Dedifferentiated amniotic fluid mesenchymal stem cell (primary cell): ENCODE data around the gene DNAJC13.
"Not testable (repeated sequence)": the region's sequence is repeated elsewhere in the genome, so short reads cannot be mapped to it uniquely, and the experiment has no call there.

Experiments used
- DNase-seq: peaks from one replicate; pipeline ENCODE4 v3.0.0-alpha.2; 2016; ENCODE audit errors: extremely low spot score

DNAJC13 gene, protein sequence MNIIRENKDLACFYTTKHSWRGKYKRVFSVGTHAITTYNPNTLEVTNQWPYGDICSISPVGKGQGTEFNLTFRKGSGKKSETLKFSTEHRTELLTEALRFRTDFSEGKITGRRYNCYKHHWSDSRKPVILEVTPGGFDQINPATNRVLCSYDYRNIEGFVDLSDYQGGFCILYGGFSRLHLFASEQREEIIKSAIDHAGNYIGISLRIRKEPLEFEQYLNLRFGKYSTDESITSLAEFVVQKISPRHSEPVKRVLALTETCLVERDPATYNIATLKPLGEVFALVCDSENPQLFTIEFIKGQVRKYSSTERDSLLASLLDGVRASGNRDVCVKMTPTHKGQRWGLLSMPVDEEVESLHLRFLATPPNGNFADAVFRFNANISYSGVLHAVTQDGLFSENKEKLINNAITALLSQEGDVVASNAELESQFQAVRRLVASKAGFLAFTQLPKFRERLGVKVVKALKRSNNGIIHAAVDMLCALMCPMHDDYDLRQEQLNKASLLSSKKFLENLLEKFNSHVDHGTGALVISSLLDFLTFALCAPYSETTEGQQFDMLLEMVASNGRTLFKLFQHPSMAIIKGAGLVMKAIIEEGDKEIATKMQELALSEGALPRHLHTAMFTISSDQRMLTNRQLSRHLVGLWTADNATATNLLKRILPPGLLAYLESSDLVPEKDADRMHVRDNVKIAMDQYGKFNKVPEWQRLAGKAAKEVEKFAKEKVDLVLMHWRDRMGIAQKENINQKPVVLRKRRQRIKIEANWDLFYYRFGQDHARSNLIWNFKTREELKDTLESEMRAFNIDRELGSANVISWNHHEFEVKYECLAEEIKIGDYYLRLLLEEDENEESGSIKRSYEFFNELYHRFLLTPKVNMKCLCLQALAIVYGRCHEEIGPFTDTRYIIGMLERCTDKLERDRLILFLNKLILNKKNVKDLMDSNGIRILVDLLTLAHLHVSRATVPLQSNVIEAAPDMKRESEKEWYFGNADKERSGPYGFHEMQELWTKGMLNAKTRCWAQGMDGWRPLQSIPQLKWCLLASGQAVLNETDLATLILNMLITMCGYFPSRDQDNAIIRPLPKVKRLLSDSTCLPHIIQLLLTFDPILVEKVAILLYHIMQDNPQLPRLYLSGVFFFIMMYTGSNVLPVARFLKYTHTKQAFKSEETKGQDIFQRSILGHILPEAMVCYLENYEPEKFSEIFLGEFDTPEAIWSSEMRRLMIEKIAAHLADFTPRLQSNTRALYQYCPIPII (N-terminal part only)

DNA sequence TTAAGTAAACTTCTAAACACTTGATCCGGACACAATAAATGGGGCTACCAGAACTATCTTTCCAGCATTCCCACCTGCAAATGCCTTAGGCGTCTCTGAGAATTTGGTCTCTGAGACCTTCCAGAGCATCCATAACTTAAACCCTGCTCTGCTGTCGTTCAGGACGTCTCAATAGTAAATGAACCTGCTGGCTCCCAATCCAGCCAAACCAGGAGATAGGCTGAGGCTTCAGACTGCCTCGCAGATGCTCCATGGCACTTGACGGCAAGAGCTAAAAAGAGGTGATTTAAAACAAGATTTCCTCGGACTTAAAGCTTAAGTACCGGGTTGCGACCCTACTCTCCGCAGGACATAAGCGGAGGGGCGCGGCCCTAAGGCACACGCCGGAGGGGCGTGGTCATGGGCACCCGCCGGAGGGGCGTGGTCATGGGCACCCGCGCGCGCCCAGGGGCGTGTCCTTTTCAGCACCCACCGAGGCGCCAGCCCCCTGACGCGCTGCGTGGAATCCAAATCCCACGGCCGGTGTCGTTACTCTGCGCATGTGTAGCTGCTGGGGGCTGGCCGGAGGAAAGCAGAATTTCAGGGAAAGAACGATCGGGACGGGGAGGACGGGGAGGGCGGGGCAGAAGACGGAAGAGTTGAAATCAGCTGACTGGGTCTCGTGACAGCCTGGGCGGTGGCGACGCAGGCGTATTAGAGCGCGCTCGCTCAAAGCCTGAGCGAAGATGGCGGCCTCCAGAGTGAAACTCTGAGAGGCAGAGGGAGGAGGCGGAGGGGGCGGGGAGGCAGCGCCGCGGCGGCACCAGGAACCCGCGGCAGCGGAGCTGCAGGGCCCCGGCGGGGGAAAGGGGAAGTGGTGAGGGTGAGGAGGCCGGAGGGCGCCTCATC lies at the start of gene DNAJC13:
Gene DNAJC13, plus strand, starts transcription at position 696 of the 888 bp plus-strand sequence. CDS start 17,049 bp downstream, outside the sequence.
- DNase-seq: peak; percentile 94

DNA sequence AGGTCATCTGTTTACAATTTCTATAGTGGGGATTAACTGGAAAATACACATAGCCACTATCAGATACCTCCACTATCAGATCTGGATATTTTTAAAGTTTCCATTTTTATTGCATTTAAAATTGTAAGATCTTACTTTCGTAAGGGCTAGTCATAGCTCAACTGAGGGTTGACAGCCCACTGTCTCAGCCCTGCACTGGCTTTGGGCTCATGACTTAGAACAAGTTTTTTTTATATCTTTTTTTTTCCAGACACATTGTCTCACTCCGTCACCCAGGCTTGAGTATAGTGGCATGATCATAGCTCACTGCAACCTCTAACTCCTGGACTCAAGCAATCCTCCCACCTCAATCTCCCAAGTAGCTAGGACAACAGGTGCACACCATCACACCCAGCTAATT lies 48.8 kb upstream of the DNAJC13 start:
- DNase-seq: no peak

DNA sequence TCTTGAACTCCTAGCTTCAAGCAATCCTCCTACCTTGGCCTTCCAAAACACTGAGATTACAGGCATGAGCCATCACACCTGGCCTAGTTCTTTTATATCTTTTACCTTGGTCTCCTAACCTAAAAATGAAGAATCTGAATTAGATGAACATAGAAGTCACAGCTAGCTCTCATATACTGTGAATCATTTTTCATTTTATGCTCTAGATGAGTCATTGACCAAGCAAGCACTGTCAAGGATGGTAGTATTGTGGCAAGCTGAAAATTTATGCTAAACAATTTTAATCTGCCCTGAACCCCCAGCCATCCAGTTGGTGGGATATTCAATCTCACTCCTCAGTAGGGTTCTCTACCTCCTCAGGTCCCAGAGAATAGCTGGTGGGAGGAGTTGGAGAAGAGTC lies 48.3 kb upstream of the DNAJC13 start:
- no peak for DNase-seq

DNA sequence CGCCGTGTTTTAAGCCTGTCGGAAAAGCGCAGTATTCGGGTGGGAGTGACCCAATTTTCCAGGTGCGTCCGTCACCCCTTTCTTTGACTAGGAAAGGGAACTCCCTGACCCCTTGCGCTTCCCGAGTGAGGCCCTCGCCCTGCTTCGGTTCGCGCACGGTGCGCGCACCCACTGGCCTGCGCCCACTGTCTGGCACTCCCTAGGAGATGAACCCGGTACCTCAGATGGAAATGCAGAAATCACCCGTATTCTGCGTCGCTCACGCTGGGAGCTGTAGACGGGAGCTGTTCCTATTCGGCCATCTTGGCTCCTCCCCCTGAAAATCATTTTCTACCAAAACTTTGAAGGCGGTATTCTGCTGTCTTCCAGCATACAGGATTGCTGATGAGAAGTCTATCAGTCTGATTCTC lies 40.4 kb upstream of the DNAJC13 start:
- DNase-seq: not testable (repeated sequence)

DNA sequence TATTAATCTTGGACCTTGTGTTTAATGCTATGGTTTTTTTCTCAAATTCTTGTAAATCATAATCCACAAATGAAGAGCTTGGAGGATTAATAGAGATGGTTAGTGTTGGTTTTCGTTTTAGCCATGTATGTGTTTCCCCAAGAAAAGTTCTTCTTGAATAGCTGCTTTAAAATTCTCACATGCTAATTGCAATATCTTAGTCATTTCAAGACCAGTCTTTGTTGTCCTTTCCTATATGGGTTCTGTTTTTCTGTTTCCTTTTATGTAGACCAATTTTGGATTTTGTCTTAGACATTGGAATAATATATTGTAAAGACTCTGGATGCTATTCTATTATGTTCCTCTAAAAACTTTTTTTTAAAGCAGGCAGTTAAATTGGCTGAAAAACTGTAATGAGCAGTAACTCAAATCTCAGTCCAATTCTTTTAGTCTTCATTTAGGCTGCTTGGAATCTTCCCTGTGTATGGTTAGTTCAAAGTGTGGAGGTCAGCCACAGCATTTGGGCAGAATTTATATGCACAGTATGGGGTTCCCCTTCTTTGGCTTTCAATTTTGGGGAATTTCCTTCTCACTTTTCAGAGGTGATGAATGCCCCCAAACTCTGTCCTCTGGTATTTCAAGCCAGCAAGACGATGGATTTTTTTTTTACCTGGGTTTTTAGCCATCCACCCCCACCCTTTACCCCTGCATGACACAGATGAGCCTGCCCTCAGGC lies 39.1 kb upstream of the DNAJC13 start:
- no peak for DNase-seq

DNA sequence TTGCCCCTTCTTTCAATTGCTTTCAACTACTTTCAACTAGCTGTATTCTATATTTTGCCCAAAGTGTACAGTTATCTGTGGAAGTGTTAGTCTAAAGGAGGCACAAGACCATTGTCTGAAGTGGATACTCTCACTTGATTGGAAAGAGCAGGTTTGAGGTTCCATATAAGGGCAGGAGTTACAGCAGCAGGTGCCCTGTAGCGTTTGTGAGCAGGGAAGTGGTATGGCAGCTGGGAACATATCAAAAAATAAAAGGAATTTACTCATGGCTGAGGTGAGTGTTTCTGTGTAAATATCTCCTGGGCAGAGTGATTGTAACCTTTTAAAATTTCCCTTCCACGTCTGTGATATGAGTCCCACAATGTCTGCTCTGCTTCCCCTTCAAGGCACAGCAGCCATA lies 38.5 kb upstream of the DNAJC13 start:
- no peak for DNase-seq

DNA sequence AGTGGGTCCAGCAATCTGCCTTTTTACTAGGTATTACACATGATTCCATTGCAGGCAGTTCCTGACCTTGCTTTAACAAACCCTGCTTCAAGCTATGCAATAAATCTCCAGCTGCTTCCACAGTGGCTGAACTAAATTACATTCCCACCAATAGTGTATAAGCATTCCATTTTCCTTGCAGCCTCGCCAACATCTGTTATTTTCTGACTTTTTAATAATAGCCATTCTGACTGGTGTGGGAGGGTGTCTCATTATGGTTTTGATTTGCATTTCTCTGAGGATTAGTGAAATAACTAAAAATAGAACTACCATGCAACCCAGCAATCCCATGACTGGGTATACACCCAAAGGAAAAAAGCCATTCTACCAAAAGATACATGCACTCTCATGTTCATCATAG lies 36.4 kb upstream of the DNAJC13 start:
- no peak for DNase-seq

DNA sequence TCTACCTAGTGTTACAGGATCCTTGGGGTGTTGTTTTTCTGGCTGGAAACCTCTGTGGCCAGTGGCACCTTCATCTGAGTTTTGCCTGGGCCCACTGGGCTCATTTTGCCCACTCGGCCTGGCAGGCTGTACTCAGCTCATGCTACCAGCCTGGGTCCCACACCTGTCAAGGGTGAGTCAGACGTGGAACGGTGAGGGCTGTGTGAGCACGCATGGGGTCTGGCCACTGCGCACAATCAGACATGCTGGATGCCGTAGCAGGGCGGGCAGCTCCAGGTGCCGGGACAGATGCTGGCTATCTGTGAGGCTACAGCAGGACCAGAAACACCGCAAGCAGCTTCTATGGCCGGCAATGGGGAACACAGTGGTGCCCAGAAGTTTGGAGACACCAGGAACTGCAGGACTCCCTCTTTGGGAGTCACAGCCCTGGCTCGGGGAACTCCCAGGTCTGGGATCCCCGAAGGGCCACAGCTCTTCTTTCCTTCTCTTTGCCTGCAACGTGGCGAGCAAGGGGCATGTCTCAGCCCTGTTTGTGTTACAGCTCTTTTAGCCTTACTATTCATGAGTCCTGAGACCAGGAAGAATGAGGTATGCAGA lies 35.9 kb upstream of the DNAJC13 start:
- DNase-seq: no peak

DNA sequence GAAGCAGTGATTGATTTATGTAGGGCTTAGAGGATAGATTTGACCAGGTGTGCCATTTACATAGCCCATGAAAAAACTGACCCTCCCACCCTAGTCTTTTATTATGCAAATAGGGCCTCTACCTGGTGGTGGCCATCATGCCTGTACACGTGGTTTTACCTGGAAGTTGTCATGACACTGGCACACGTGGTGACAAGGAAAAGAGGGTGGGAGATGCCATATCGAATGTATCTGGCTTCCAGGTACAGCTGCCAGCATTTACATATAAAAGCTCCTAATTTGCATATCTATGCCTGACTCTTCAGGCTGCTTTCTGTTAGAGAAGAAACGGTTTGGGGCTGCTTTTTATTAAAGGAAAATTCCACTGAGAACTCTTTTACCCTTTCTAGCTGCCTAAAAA lies 35.0 kb upstream of the DNAJC13 start:
- no peak for DNase-seq

DNA sequence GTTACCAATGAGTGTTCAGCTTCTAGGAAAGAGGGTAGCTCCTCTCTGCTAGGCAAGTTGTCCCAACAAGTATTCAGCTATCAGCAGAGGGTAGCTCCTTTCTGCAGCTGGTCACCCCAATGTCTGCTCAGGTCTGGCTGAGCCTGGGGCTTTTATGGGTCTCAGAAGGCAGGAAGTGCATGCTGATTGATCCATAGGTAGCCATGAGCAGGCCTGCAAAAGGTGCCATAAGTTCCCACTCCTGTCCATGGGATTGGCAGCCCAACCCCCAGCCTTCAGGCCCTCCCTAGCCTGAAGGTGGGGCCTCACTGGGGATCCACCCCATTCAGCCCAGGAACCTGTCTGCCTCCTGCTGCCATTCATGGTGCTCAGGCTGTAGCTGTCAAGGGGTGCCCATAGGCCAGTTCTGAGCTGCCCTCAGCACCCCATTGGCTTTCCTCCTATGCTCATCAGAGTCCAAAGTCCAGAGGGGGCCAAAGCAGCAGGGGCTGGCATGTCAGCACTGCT lies 34.6 kb upstream of the DNAJC13 start:
- DNase-seq: no peak

DNA sequence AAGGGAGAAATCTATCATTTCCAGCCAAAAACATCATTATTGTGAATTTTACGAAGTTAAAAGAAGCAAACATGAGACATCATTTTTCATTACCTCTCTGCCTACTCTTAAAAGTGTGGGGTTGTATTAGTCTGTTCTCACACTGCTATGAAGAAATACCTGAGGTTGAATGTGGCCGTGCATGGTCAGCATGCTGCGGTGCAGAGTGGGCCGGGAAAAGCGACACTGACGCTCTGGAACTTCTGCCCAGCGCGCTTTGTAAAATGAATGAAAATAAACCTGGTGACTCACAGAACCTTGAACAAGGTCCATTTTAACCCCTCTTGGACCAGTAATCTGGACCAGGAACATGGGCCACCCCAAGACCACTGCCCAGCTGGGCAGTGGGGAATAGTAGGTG lies 31.0 kb upstream of the DNAJC13 start:
- no peak for DNase-seq

DNA sequence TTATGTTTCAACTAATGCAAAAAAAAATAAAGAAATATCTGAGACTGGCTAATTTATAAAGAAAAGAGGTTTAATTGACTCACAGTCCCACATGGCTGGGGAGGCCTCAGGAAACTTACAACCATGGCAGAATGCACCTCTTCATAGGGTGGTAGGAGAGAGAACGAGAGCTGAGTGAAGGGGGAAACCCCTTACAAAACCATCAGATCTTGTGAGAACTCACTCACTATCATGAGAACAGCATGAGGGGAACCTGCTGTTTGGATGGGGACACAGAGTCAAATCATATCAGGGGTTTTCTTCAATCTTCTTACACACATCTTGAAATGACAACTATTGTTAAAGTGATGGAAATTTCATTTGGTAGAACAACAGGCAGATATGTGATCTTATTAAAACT lies 24.6 kb upstream of the DNAJC13 start:
- DNase-seq: not testable (repeated sequence)

DNA sequence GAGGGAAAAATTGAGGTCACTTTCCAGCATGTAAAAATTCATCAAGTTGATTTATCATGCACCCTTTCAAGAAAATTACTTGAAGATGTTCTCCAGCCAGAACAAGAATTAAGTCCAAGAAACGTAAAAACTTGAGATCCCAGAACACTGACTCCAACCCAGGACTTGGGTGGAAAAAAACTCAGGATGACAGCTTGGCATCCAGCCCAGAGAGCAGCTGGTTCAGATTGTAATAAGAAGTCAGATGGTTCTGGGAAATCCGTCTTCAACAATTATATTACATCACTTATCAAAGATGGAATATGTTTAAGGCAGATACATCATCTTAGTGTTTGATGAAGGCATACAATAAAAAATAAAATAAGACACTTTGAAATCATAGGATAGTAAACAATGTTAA lies 23.0 kb upstream of the DNAJC13 start:
- DNase-seq: peak; percentile 50

DNA sequence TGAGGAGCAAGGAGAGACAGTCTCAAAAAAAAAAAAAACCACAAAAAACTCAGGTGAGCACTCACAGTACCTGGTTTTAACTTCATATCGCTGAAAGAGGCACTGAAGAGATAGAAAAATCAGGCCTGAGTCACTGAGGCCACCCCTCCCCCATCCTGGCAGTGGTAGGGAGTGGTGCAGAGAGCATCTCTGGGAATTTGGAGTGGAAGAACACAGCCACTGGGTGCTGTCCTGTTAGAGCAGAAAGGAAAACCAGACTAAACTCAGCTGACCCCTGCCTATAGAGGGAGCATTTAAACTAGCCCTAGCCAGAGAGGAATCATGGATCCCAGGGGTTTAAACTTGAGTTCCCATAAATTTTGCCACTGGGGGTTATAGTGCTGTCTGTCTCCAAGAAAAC lies 22.2 kb upstream of the DNAJC13 start:
- no peak for DNase-seq

DNA sequence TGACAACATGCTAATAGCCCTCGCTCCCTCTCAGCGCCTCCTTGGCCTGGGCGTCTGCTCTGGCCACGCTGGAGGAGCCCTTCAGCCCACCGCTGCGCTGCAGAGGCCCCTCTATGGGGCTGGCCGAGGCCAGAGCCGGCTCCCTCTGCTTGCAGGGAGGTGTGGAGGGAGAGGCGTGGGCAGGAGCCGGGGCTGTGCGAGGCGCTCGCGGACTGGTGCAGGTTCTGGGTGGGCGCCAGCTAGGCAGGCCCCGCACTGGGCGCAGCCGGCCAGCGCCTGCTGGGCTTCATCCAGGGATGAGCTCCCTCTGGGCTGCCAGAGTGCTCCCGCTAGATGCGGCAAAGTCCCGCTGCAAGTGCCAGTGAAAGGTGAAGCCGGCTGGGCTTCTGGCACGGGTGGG lies 21.0 kb upstream of the DNAJC13 start:
- no peak for DNase-seq

DNA sequence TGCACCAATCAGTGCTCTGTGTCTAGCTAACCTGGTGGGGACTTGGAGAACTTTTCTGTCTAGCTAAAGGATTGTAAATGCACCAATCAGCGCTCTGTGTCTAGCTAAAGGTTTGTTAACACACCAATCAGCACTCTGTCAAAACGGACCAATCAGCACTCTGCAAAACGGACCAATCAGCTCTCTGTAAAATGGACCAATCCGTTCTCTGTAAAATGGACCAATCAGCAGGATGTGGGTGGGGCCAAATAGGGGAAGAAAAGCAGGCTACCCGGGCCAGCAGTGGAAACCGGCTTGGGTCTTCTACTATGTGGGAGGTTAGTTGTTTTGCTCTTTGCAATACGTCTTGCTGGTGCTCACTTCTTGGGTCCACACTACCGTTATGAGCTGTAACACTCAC lies 20.5 kb upstream of the DNAJC13 start:
- not testable (repeated sequence) for DNase-seq

DNA sequence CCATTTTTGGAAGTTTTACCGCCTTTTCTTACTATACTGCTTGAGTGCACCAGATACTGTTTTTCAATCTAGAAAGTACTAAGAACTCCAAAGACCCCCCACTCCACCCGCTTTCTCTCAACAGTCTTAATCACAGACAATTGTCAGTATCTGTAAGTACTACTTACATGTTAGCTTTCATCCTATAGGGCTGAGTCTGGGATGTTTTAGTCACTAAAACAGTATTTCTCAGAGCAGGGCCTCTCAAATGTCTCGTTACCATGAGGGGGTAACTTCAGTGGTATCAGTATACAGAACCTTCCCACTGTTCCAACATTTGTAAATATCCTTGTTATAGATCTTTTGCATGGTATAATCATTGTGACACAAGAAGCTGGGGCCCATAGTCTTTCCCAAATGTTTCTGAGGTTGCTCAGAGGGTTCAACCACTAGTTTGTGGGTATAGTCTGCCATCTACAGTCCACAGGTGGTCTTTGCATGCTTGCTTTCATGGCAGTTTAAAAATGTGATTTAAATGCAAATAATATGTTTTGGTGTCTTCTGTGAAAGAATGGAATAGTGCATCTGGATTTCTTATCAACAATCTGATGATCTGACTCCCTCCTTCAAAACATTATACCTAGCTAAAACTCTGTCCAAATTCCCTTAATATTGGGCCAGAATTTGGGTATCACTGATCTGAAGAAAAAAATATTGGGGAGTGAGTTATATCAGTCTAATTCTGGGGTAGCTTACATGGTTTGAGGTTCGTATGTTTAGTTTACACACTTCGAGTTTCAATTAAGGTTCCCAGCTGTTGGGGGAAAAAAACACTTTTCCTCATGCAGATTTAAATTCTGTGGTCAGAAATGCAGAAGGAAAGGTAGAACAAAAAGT lies 18.0 kb upstream of the DNAJC13 start:
- DNase-seq: peak; percentile 79

DNA sequence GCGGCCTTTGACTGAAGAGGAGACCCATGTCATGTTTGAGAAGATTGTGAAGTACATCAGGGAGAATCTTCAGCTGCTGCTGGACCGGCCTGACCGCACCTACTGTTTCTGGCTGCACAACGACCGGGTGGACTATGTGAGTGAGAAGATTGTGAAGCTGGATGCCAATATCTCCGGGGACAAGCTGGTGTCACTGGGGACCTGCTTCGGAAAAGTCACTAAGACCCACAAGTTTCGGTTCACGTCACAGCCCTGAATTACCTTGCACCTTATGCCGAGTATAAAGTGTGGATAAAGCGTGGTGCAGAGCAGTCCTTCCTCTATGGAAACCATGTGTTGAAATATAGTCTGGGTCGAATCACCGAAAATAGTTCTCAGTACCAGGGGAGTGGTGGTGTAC lies 16.0 kb upstream of the DNAJC13 start:
- no peak for DNase-seq

DNA sequence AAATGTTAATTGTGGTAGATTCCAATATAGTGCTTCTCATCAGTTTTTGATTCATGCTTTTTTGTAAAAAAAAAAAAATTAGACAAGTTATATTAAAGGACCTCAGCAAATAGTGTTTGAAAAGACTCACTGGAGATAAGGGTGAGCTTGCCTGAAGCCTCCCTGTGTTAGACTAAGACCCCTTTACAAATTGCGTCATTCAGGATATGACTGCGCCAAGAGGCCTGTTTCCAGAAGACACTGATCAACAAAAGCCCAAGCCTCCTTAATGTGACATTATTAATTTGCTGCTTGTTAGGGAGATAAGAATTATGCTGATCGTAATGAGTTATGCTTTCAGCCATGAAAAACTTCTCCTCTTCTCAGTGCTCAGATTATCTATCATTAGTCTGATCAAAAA lies 13.0 kb upstream of the DNAJC13 start:
- DNase-seq: no peak
